Stomach (tissue), 9 donors: Measurements from ENCODE around the gene FAM107B. TPM values are rescaled to one million over a fixed set of nuclear protein-coding genes. Genes with fewer than 3 reads are reported as not detected.

ENCODE experiments used
- DNase-seq, 2 donors: peaks; one replicate each; pipeline versions ENCODE4 v3.0.0 to v3.0.0-alpha.2; 2013 to 2019
- H3K27ac ChIP-seq, 5 donors: fragments of 200-600 bp in 4 of 5; sonication (generic) in 4 of 5; one replicate each; pipeline ENCODE4 v1.5.1; 2013 to 2019; ENCODE audit warnings: mild to moderate bottlenecking in 1 of 5, moderate library complexity in 1 of 5
- H3K27me3 ChIP-seq, 3 donors: fragments of 200-600 bp; sonication (generic); one replicate each; pipeline ENCODE4 v1.5.1; 2017 to 2019; ENCODE audit warnings: mixed run types in 1 of 3
- H3K36me3 ChIP-seq, 4 donors: fragments of 200-600 bp; sonication (generic); 1 replicate in 3 of 4; 2 replicates in 1 of 4; pipeline ENCODE4 v1.5.1; 2016 to 2019
- H3K4me1 ChIP-seq, 4 donors: fragments of 200-600 bp; sonication (generic); one replicate each; pipeline ENCODE4 v1.5.1; 2016 to 2019
- H3K4me3 ChIP-seq, 4 donors: fragments of 200-600 bp; sonication (generic) in 3 of 4; one replicate each; pipeline ENCODE4 v1.5.1; 2016 to 2019; ENCODE audit warnings: mild to moderate bottlenecking in 1 of 4
- H3K9me3 ChIP-seq, 4 donors: fragments of 200-600 bp; sonication (generic); one replicate each; pipeline ENCODE4 v1.5.1; 2016 to 2019
- CTCF ChIP-seq, 7 experiments: fragments of 450-650 bp in 4 of 7; fragments of 200-600 bp in 3 of 7; sonication (generic) in 3 of 7; IDR thresholded peaks; one replicate each; pipeline ENCODE4 v1.5.1; 2016 to 2019; ENCODE audit warnings: antibody characterized with exemption in 7 of 7, control low read depth in 2 of 7, mild to moderate bottlenecking in 1 of 7
- EP300 ChIP-seq: sonication (generic); formaldehyde crosslinking; IDR thresholded peaks from one replicate; pipeline ENCODE4 v1.6.1; 2017; ENCODE audit warnings: antibody characterized with exemption
- POLR2A ChIP-seq, 4 donors: fragments of 450-650 bp; IDR thresholded peaks; one replicate each; pipeline ENCODE4 v1.6.1; 2016; ENCODE audit warnings: antibody characterized with exemption in 4 of 4, control low read depth in 2 of 4, mild to moderate bottlenecking in 1 of 4, moderate library complexity in 1 of 4
- POLR2AphosphoS5 ChIP-seq, 3 donors: sonication (generic); formaldehyde crosslinking; IDR thresholded peaks; one replicate each; pipeline ENCODE4 v1.6.1; 2016; ENCODE audit warnings: antibody characterized with exemption in 3 of 3
- WGBS, 5 donors: extraction: QIAGEN DNeasy Blood & Tissue Kit in 3 of 5; methylation state at CpG; one replicate each; pipeline versions ENCODE4 v1.1.5 to v1.1.7; 2013 to 2018; 5-methylcytosine and 5-hydroxymethylcytosine counted together
- intact Hi-C: fragments of 100-400 bp; cut with DNase I; formaldehyde crosslinking; loops from one replicate; pipeline ENCODE4 v1.15.1; 2023; ENCODE audit warnings: low total_unique reads
- polyA plus RNA-seq, 3 donors: library from polyadenylated mRNA; stranded (reverse); fragments of 200-250 nt; gene quantifications; one replicate each; pipeline ENCODE4 v1.2.3, GENCODE V29; 2013
- total RNA-seq, 5 donors: library from RNA; depleted of rRNA; stranded (reverse); fragments of >200 nt; gene quantifications; one replicate each; pipeline versions ENCODE4 v1.1.0 to v1.2.3, GENCODE V29; 2014 to 2016
- donor health status: healthy with polysubstance abuse.
- donor health status: Bipolar disorder and iron deficiency.
- donor health status: healthy.

Gene FAM107B
- total and polyA plus RNA-seq, 8 donors, result 18.7 to 397 (median 160) TPM

GRCh38 chr10:14700546-14700945 lies 74.2 kb downstream of the FAM107B start:
- no peak for TF ChIP-seq POLR2A (IDR thresholded peaks at IDR 0.05)
- no peak for TF ChIP-seq POLR2AphosphoS5 (IDR thresholded peaks at IDR 0.05)
- TF ChIP-seq CTCF (IDR thresholded peaks at IDR 0.05), result no peak
- no peak for TF ChIP-seq EP300
- no peak overlapping the region for H3K27ac ChIP-seq
- WGBS, 5 donors, result 0 to 71% (median 58%) methylated on average over 1 of the region's 1 CpG; no CpG with 5 or more reads in 1 of the 5 donors
- H3K9me3 ChIP-seq, result no peaks in the 10 kb centered on the region
- intact Hi-C loops, result no loop called here
- peaks cover 0 to 6% (median 0%) of the 10 kb centered on the region in 4 donors for H3K4me1 ChIP-seq
- no peak for DNase-seq
- H3K4me3 ChIP-seq, result no peak overlapping the region
- H3K36me3 ChIP-seq, result no peaks in the 10 kb centered on the region
- no peaks in the 10 kb centered on the region for H3K27me3 ChIP-seq

- Histone ChIP-seq H3K27ac (no peak overlapping the region), H3K4me1 (peaks cover 0 to 6% (median 0%) of the 10 kb centered on the region in 4 donors), H3K4me3 (no peak overlapping the region), H3K27me3 (no peaks in the 10 kb centered on the region), H3K36me3 (no peaks in the 10 kb centered on the region), H3K9me3 (no peaks in the 10 kb centered on the region)
- intact Hi-C loops, result no loop called here
- no peak for TF ChIP-seq CTCF (IDR thresholded peaks at IDR 0.05)
- TF ChIP-seq EP300, result no peak
- no peak for TF ChIP-seq POLR2A (IDR thresholded peaks at IDR 0.05)
- TF ChIP-seq POLR2AphosphoS5 (IDR thresholded peaks at IDR 0.05), result no peak
- no peak for DNase-seq
- WGBS, 5 donors, result 96 to 100% (median 97%) methylated on average over 4 of the region's 4 CpGs
Observed at GRCh38 chr10:14699482-14699881, 75.2 kb downstream of the FAM107B start.

DNA sequence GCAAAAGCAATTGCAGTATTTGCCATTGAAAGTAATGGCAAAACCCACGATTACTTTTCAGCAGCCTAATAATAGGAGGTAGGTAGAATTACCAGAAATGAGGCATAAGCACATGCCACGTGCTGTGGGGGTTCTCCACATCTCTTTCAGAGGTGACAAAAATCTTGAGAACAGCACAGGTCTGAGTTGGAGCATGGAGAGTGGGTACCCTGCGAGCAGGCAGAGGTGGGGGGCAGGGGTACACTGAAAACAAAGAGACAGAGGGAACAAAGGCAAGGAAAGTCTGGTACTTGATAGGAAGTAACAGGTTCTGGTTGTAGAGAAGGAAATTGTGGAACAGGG lies 75.9 kb downstream of the FAM107B start:
- no peaks in the 10 kb centered on the region for H3K27me3 ChIP-seq
- H3K36me3 ChIP-seq, result no peaks in the 10 kb centered on the region
- H3K9me3 ChIP-seq, result no peaks in the 10 kb centered on the region
- peaks cover 0 to 6% (median 0%) of the 10 kb centered on the region in 4 donors for H3K4me1 ChIP-seq
- intact Hi-C loops, result no loop called here
- TF ChIP-seq CTCF (IDR thresholded peaks at IDR 0.05) (no peak), EP300 (no peak), POLR2A (IDR thresholded peaks at IDR 0.05) (no peak), POLR2AphosphoS5 (IDR thresholded peaks at IDR 0.05) (no peak)
- DNase-seq, result no peak
- H3K27ac ChIP-seq, result no peak overlapping the region
- WGBS, 5 donors, result 50 to 83% (median 57%) methylated on average over 3 of the region's 3 CpGs
- no peak overlapping the region for H3K4me3 ChIP-seq

DNA sequence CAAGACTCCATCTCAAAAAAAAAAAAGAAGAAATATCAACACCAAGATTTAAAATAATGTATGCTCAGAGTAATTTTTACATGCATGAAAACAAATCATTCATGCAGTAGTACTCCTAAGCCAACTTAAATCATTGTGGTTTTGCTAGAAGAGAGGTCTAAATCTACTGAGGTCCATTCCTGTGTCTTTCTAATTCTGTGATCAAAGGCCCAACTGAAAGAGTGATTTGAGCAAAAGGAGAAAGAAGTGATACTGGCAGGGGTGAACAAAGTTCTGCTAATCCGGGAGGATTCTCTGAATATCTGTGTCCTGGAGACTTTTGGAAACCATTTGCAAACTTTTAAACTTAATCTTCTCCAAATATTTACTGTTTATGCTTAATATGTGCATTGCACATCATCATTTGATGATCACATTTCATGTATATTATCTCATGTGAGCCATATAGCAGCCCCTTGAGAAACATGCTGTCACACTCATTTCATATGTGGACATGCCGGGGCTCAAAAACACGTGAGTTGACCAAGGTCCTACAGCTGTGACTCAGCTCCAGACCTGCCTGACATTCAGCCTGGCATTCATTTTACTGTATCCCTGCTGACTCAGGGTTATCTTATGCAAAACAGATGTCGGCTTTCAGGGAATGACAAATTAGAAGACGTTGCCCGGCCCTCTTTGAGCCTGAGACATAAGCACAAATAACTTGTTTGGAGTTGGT lies 76.4 kb downstream of the FAM107B start:
- Histone ChIP-seq H3K9me3 (no peaks in the 10 kb centered on the region), H3K4me1 (peaks cover 0 to 6% (median 0%) of the 10 kb centered on the region in 4 donors), H3K4me3 (no peak overlapping the region), H3K36me3 (no peaks in the 10 kb centered on the region), H3K27me3 (no peaks in the 10 kb centered on the region), H3K27ac (no peak overlapping the region)
- intact Hi-C loops, result no loop called here
- TF ChIP-seq POLR2AphosphoS5 (IDR thresholded peaks at IDR 0.05) (no peak), CTCF (IDR thresholded peaks at IDR 0.05) (no peak), EP300 (no peak), POLR2A (IDR thresholded peaks at IDR 0.05) (no peak)
- WGBS, 5 donors, result 64 to 69% (median 65%) methylated on average over 6 of the region's 6 CpGs
- no peak for DNase-seq
